G401.6 (cell line): Measurements from ENCODE around the gene DGCR2.
"Not testable (repeated sequence)": the region's sequence is repeated elsewhere in the genome, so short reads cannot be mapped to it uniquely, and the experiment has no call there.

Experiments
- FAIRE-seq: peaks from 2 replicates; lab custom pipeline; 2012; peaks lifted over from hg19 to GRCh38; lab: Jason Lieb, UNC

DGCR2 gene

GRCh38 chr22:19080853-19081252, 41.4 kb downstream of the DGCR2 start:
- no peak for FAIRE-seq

GRCh38 chr22:19079691-19080090, 42.5 kb downstream of the DGCR2 start:
- FAIRE-seq = no peak

GRCh38 chr22:19075404-19075803, 46.8 kb downstream of the DGCR2 start:
- no peak for FAIRE-seq

- FAIRE-seq = not testable (repeated sequence)
These were observed 49.4 kb downstream of the DGCR2 start for GRCh38 chr22:19072853-19073252.

- FAIRE-seq = no peak
These were observed 51.6 kb downstream of the DGCR2 start for GRCh38 chr22:19070397-19071169.

GRCh38 chr22:19069451-19069850, 52.8 kb downstream of the DGCR2 start:
- FAIRE-seq = no peak

- FAIRE-seq = no peak
These were observed 53.4 kb downstream of the DGCR2 start for GRCh38 chr22:19068784-19069271.

- FAIRE-seq = no peak
These were observed 54.4 kb downstream of the DGCR2 start for GRCh38 chr22:19067696-19068348.

- no peak for FAIRE-seq
These were observed 55.5 kb downstream of the DGCR2 start for GRCh38 chr22:19066531-19067271.

GRCh38 chr22:19065929-19066328, 56.3 kb downstream of the DGCR2 start:
- FAIRE-seq = no peak

GRCh38 chr22:19065298-19065859, 56.8 kb downstream of the DGCR2 start:
- no peak for FAIRE-seq

GRCh38 chr22:19064354-19065054, 57.7 kb downstream of the DGCR2 start:
- no peak for FAIRE-seq

GRCh38 chr22:19063581-19064353, 58.4 kb downstream of the DGCR2 start:
- FAIRE-seq = no peak

GRCh38 chr22:19062943-19063308, 59.3 kb downstream of the DGCR2 start:
- FAIRE-seq = no peak

- no peak for FAIRE-seq
These were observed 59.9 kb downstream of the DGCR2 start for GRCh38 chr22:19062139-19062942.

GRCh38 chr22:19061471-19062138, 60.6 kb downstream of the DGCR2 start:
- no peak for FAIRE-seq

- no peak for FAIRE-seq
These were observed 61.7 kb downstream of the DGCR2 start for GRCh38 chr22:19060356-19061009.

- FAIRE-seq = no peak
These were observed 62.5 kb downstream of the DGCR2 start for GRCh38 chr22:19059481-19060278.
